Measurements from ENCODE around the gene BTBD2.

BTBD2 gene

GRCh38 chr19:1936916-1937610 is 78.5 kb downstream of the BTBD2 start:
- DNase-seq, result no peak

- DNase-seq, result no peak
Measured at GRCh38 chr19:1936430-1936829, 79.1 kb downstream of the BTBD2 start.

GRCh38 chr19:1935484-1936208 is 79.9 kb downstream of the BTBD2 start:
- DNase-seq, result peak; percentile 25

Data from EL (cell line).